CD8-positive, alpha-beta memory T cell (primary cell): Measurements from ENCODE around the gene ZNF433. TPM values are rescaled to one million over a fixed set of nuclear protein-coding genes. Genes with fewer than 3 reads are reported as not detected.

Experiments
- CTCF ChIA-PET: fragments of 350-600 bp; sonication (Branson Sonifier 250); formaldehyde crosslinking; loops from one replicate; lab custom pipeline; 2021; ENCODE audit warnings: antibody characterized with exemption; lab: Charles Lee
- POLR2A ChIA-PET: fragments of 350-600 bp; sonication (Branson Sonifier 250); formaldehyde crosslinking; loops from one replicate; lab custom pipeline; 2021; ENCODE audit warnings: antibody characterized with exemption; lab: Charles Lee
- DNase-seq, 5 donors: peaks; one replicate each; pipeline versions ENCODE4 v3.0.0 to v3.0.0-alpha.2; 2020 to 2022; ENCODE audit warnings: mixed read lengths in 1 of 5
- H3K27ac ChIP-seq: one replicate; pipeline ENCODE4 v1.7.0; 2013; ENCODE audit warnings: low read depth, mild to moderate bottlenecking, low read length, moderate library complexity
- H3K27me3 ChIP-seq: 2 replicates; pipeline ENCODE4 v1.7.0; 2013; ENCODE audit warnings: low read length, mild to moderate bottlenecking; ENCODE audit not compliant: insufficient read depth, poor library complexity, severe bottlenecking
- H3K36me3 ChIP-seq: 2 replicates; pipeline ENCODE4 v1.7.0; 2013; ENCODE audit warnings: mild to moderate bottlenecking, low read length, moderate library complexity; ENCODE audit not compliant: insufficient read depth
- H3K4me1 ChIP-seq: 2 replicates; pipeline ENCODE4 v1.7.0; 2013; ENCODE audit warnings: mild to moderate bottlenecking, low read length, moderate library complexity; ENCODE audit not compliant: insufficient read depth
- H3K4me3 ChIP-seq: 2 replicates; pipeline ENCODE4 v1.7.0; 2013; ENCODE audit warnings: mild to moderate bottlenecking, low read length
- H3K9me3 ChIP-seq: 2 replicates; pipeline ENCODE4 v1.7.0; 2013; ENCODE audit warnings: mild to moderate bottlenecking, low read length
- H3K27ac Mint-ChIP-seq, 8 donors: one replicate each; pipeline ENCODE4 v1.8.0; 2020 to 2021; ENCODE audit warnings: mixed read lengths in 8 of 8, mild to moderate bottlenecking in 6 of 8, inconsistent platforms in 3 of 8, moderate library complexity in 3 of 8
- H3K27me3 Mint-ChIP-seq, 2 donors: one replicate each; pipeline ENCODE4 v1.8.0; 2020 to 2021; ENCODE audit warnings: mixed read lengths in 2 of 2, mild to moderate bottlenecking in 1 of 2, moderate library complexity in 1 of 2
- H3K36me3 Mint-ChIP-seq, 3 donors: one replicate each; pipeline ENCODE4 v1.8.0; 2020 to 2021; ENCODE audit warnings: mixed read lengths in 3 of 3, inconsistent platforms in 1 of 3, mild to moderate bottlenecking in 1 of 3
- H3K4me1 Mint-ChIP-seq, 3 donors: one replicate each; pipeline ENCODE4 v1.8.0; 2020 to 2021; ENCODE audit warnings: mixed read lengths in 3 of 3, inconsistent platforms in 1 of 3, mild to moderate bottlenecking in 1 of 3
- H3K4me3 Mint-ChIP-seq, 7 donors: one replicate each; pipeline ENCODE4 v1.8.0; 2020 to 2021; ENCODE audit warnings: mixed read lengths in 7 of 7, mild to moderate bottlenecking in 6 of 7, moderate library complexity in 4 of 7, inconsistent platforms in 2 of 7
- H3K9me3 Mint-ChIP-seq, 5 donors: one replicate each; pipeline ENCODE4 v1.8.0; 2020 to 2022; ENCODE audit warnings: mixed read lengths in 5 of 5, mild to moderate bottlenecking in 3 of 5, moderate library complexity in 2 of 5, inconsistent platforms in 1 of 5
- polyA plus RNA-seq: library from polyadenylated mRNA; unstranded; fragments of 300-500 nt; fragmentation: Illumina TruSeq; gene quantifications from one replicate; pipeline ENCODE4 v1.2.3, GENCODE V29; 2021
- total RNA-seq, 2 experiments: library from RNA; stranded (reverse); gene quantifications; one replicate each; pipeline ENCODE4 v1.2.3, GENCODE V29; 2021

ZNF433 gene
- total and polyA plus RNA-seq, 3 experiments from 2014 or later = 0.35 to 3.2 (median 0.58) TPM

DNA sequence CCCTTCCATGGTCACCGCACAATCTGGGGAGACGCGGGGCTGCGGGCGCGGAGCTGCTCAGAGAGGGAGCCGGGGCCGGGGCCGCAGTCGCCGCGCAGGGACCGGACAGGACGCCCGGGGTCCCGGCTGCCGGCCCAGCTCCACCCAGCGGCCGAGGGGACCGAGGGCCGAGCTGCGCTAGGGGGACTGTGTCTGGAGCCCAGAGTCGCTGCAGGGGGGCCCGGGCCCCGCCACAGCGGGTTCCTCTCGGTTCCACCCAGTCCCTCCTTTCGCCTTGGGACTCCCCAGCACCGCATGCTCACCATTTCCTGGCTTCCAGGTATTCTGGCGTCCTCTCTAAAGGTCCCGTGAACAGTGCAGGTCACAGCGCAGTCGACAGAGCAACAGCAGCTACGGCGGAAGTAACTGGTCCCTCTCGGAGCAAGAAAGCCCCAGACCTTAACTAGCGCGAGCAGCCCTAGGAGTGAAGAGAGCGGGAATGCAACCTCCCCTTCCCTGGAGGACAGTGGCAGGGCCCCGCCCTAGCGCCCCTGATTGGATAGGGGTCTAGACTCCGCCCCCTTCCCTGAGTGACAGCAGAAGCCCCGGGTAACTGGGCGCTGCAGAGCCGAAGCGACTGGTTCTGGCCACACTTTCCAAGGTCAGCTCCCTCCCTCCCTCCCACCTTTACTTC, 17.2 kb upstream of the ZNF433 start, which contains the start of gene ZNF878:
Gene ZNF878, minus strand, starts transcription at position 465 of the 673 bp plus-strand sequence. Its CDS starts 160 bp downstream, at position 305.
- POLR2A ChIA-PET = interaction anchor here (0.6 kb wide), 1 partner anchor 13 kb away, joined by 5 read pairs; no protein-coding TSS in a partner anchor
- H3K4me1 Mint-ChIP-seq = peaks cover 13 to 17% (median 16%) of the 10 kb centered on the region in 3 donors
- no peaks in the 10 kb centered on the region for H3K27me3 ChIP-seq
- peaks cover 0 to 24% (median 7%) of the 10 kb centered on the region in 5 donors for H3K9me3 Mint-ChIP-seq
- peak; percentile 12 to 54 (median 35) for DNase-seq
- H3K9me3 ChIP-seq = no peaks in the 10 kb centered on the region
- no peaks in the 10 kb centered on the region for H3K4me1 ChIP-seq
- peak within 1 kb of the TSS; percentile 54 for H3K4me3 ChIP-seq
- no peaks in the 10 kb centered on the region for H3K36me3 ChIP-seq
- CTCF ChIA-PET = interaction anchor here (0.9 to 1.5 kb wide), 3 partner anchors 9 to 255 kb away, joined by 3 read pairs; no protein-coding TSS in a partner anchor
- H3K27ac ChIP-seq = no peak within 1 kb of the TSS
- peak within 1 kb of the TSS; percentile 84 to 90 (median 86) for H3K4me3 Mint-ChIP-seq
- peaks cover 0 to 4% (median 2%) of the 10 kb centered on the region in 3 donors for H3K36me3 Mint-ChIP-seq
- H3K27me3 Mint-ChIP-seq = peaks cover 9 to 19% of the 10 kb centered on the region in 2 donors
- H3K27ac Mint-ChIP-seq = peak within 1 kb of the TSS in 4 of 8 donors; percentile 15 to 75 (median 44)

DNA sequence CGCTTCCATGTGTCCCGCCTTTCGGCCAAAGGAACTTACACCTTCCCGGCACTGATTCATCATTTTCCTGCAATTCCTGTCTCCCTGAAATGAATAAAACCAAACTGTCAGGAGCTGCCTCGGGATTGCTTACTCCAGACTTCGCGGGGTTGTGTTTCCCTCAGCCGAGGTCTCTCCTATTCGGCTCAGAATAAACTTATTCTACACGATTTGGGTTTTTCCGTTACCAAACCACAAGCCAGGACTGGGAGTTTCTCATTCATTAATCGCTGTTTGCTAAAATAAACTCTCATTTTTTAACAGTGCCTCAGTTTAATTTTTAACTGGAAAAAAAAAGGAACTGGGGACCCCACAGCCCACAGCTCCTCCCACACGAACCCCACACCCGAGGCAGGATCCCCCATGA, 16.6 kb upstream of the ZNF433 start:
- Mint-ChIP-seq H3K36me3 (peaks cover 0 to 7% (median 2%) of the 10 kb centered on the region in 3 donors), H3K4me3 (peak overlapping the region; percentile 61 to 84 (median 80)), H3K27ac (peak overlapping the region in 2 of 8 donors; percentile 47 to 55), H3K27me3 (peaks cover 8 to 20% of the 10 kb centered on the region in 2 donors), H3K4me1 (peaks cover 13 to 17% (median 16%) of the 10 kb centered on the region in 3 donors), H3K9me3 (peaks cover 0 to 25% (median 10%) of the 10 kb centered on the region in 5 donors)
- no peak overlapping the region for H3K27ac ChIP-seq
- H3K27me3 ChIP-seq = no peaks in the 10 kb centered on the region
- peak in 1 of 5 donors; percentile 9 for DNase-seq
- ChIA-PET CTCF (interaction anchor here (0.6 to 1.5 kb wide), 4 partner anchors 9 to 254 kb away, joined by 3 read pairs; no protein-coding TSS in a partner anchor), POLR2A (no interaction called here)
- no peaks in the 10 kb centered on the region for H3K9me3 ChIP-seq
- H3K36me3 ChIP-seq = no peaks in the 10 kb centered on the region
- H3K4me3 ChIP-seq = peak overlapping the region; percentile 54
- H3K4me1 ChIP-seq = no peaks in the 10 kb centered on the region

DNA sequence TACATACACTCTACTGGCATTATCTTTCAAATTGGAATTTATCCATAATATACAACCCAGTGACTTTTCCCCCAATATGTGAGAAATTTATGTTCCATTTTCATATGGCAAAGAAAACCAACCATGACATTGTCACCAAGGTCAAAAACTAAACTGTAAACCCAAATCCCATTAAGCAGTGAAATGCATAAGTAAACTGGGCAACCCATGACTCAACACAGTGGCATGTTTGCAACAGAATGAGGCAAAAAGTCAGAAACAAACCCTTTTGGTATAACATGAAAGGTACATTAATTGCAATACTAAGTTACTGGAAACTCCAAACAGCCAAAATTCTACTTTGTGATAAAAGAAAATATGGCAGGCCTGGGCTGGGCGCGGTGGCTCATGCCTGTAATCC, 12.4 kb upstream of the ZNF433 start:
- no peak overlapping the region for H3K4me3 Mint-ChIP-seq
- peaks cover 8 to 9% of the 10 kb centered on the region in 2 donors for H3K27me3 Mint-ChIP-seq
- DNase-seq = no peak
- peaks cover 7 to 23% (median 18%) of the 10 kb centered on the region in 3 donors for H3K36me3 Mint-ChIP-seq
- H3K27me3 ChIP-seq = no peaks in the 10 kb centered on the region
- POLR2A ChIA-PET = no interaction called here
- no peaks in the 10 kb centered on the region for H3K36me3 ChIP-seq
- no peak overlapping the region for H3K4me3 ChIP-seq
- H3K4me1 ChIP-seq = no peaks in the 10 kb centered on the region
- H3K27ac Mint-ChIP-seq = no peak overlapping the region
- H3K9me3 Mint-ChIP-seq = peaks cover 13 to 54% (median 41%) of the 10 kb centered on the region in 5 donors
- CTCF ChIA-PET = no interaction called here
- no peak overlapping the region for H3K27ac ChIP-seq
- peaks cover 12% of the 10 kb centered on the region for H3K9me3 ChIP-seq
- H3K4me1 Mint-ChIP-seq = peaks cover 8 to 10% (median 9%) of the 10 kb centered on the region in 3 donors

DNA sequence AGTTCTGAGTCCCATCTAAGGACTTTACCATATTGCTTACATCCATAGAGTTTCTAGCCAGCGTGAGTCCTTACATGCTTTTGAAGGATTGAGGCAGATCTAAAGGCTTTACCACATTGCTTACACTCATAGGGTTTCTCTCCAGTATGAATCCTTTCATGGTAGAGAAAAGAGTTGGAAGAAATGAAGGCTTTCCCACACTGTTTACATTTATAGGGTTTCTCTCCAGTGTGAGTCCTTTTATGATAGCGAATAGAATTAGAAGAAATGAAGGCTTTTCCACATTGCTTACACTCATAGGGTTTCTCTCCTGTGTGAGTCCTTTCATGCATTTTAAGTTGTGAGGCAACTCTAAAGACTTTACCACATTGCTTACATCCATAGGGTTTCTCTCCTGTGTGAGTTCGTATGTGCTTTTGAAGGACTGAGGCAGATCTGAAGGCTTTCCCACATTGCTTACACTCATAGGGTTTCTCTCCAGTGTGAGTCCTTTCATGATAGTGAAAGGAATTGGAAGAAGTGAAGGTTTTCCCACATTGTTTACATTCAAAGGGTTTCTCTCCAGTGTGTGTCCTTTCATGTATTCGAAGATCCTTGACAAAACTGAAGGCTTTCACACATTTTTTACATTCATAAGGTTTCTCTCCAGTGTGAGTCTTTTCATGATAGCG, 8.4 kb upstream of the ZNF433 start:
- peaks cover 6 to 35% (median 25%) of the 10 kb centered on the region in 3 donors for H3K36me3 Mint-ChIP-seq
- peaks cover 16% of the 10 kb centered on the region for H3K9me3 ChIP-seq

DNA sequence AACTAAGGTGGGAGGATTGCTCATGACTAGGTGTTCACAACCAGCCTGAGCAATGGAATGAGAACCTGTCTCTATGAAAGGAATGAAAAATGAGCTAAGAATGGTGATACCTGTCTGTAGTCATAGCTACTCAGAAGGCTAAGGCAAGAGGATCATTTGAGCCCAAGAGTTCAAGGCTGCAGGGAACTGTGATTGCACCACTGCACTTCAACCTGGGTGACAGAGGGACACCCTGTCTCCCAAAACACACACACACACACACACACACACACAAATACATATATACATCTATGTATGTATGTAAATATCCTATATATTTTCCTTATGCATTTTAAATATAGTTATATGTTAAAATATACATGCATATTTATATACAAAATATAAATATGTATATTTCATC, 7.4 kb upstream of the ZNF433 start:
- CTCF ChIA-PET = no interaction called here
- H3K9me3 ChIP-seq = peaks cover 16% of the 10 kb centered on the region
- POLR2A ChIA-PET = no interaction called here

More for the DNA sequence above, 8.4 kb upstream of the ZNF433 start:
- Histone ChIP-seq H3K36me3 (no peaks in the 10 kb centered on the region), H3K4me1 (no peaks in the 10 kb centered on the region), H3K27me3 (no peaks in the 10 kb centered on the region), H3K27ac (no peak overlapping the region), H3K4me3 (no peak overlapping the region)
- Mint-ChIP-seq H3K27ac (no peak overlapping the region), H3K4me1 (no peaks in the 10 kb centered on the region), H3K9me3 (peaks cover 19 to 64% (median 51%) of the 10 kb centered on the region in 5 donors), H3K4me3 (no peak overlapping the region), H3K27me3 (peaks cover 0 to 4% of the 10 kb centered on the region in 2 donors)
- ChIA-PET CTCF (no interaction called here), POLR2A (no interaction called here)
- no peak for DNase-seq

DNA sequence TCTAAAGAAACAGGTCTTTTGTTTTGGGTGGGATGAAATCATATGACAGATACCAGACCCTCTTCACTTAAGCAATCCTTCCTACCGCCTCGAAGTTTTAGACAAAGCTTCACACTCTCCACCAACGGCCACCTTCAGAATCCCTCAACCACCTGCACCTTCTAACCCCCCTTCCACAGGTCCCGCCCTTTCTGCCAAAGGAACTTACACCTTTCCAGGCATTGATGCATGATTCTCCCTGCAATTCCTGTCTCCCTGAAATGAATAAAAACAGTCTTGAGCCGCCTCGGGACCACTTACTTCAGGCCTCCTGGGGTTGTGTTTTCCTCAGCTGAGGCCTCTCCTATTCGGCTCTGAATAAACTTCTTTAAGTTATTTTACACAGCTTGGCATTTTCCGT, 859 bp downstream of the ZNF433 start:
- CTCF ChIA-PET = interaction anchor here (1.4 kb wide), 1 partner anchor 111 kb away, joined by 4 read pairs; no protein-coding TSS in a partner anchor

More for the DNA sequence above, 7.4 kb upstream of the ZNF433 start:
- H3K9me3 Mint-ChIP-seq = peaks cover 19 to 60% (median 47%) of the 10 kb centered on the region in 5 donors
- Histone ChIP-seq H3K4me3 (no peak overlapping the region), H3K27ac (no peak overlapping the region), H3K36me3 (no peaks in the 10 kb centered on the region), H3K4me1 (no peaks in the 10 kb centered on the region), H3K27me3 (no peaks in the 10 kb centered on the region)
- H3K4me1 Mint-ChIP-seq = no peaks in the 10 kb centered on the region
- DNase-seq = no peak
- H3K4me3 Mint-ChIP-seq = no peak overlapping the region
- H3K36me3 Mint-ChIP-seq = peaks cover 6 to 36% (median 26%) of the 10 kb centered on the region in 3 donors
- peaks cover 0 to 4% of the 10 kb centered on the region in 2 donors for H3K27me3 Mint-ChIP-seq
- H3K27ac Mint-ChIP-seq = no peak overlapping the region

DNA sequence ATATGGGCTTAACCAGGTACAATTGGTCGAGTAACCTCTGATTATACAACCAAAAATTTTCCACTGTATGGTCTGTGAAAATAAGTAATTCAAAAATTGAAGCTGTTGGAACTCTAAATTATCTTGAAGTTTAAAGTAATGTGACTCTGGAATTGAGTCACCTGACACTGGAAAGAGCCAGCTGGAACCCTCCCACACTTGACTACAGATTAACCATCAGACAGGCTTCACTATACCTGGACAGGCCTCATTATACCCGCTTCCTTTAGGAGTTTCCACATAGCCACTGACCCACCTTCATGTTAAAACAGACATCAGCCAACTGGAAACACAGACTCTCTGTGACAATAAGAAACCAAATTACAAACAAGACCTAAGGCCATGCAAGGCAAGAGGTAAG, 1.3 kb downstream of the ZNF433 start:
- Histone ChIP-seq H3K27ac (no peak overlapping the region), H3K4me3 (no peak overlapping the region), H3K9me3 (no peaks in the 10 kb centered on the region), H3K36me3 (no peaks in the 10 kb centered on the region), H3K4me1 (no peaks in the 10 kb centered on the region), H3K27me3 (no peaks in the 10 kb centered on the region)
- Mint-ChIP-seq H3K4me1 (peaks cover 5 to 17% (median 7%) of the 10 kb centered on the region in 3 donors), H3K27me3 (peaks cover 8 to 13% of the 10 kb centered on the region in 2 donors), H3K27ac (peak overlapping the region in 3 of 8 donors; percentile 4 to 26 (median 23)), H3K9me3 (peaks cover 0 to 56% (median 34%) of the 10 kb centered on the region in 5 donors), H3K36me3 (peaks cover 0 to 28% (median 2%) of the 10 kb centered on the region in 3 donors), H3K4me3 (peak overlapping the region; percentile 15 to 83 (median 68))
- DNase-seq = no peak
- ChIA-PET CTCF (no interaction called here), POLR2A (no interaction called here)

More for the DNA sequence above, 859 bp downstream of the ZNF433 start:
- H3K4me1 ChIP-seq = no peaks in the 10 kb centered on the region
- no peak for DNase-seq
- Mint-ChIP-seq H3K27me3 (peaks cover 8 to 13% of the 10 kb centered on the region in 2 donors), H3K4me3 (peak overlapping the region; percentile 15 to 83 (median 68)), H3K36me3 (peaks cover 0 to 28% (median 2%) of the 10 kb centered on the region in 3 donors), H3K9me3 (peaks cover 0 to 57% (median 33%) of the 10 kb centered on the region in 5 donors), H3K27ac (peak overlapping the region in 4 of 8 donors; percentile 4 to 26 (median 16)), H3K4me1 (peaks cover 5 to 17% (median 7%) of the 10 kb centered on the region in 3 donors)
- H3K27ac ChIP-seq = no peak overlapping the region
- H3K36me3 ChIP-seq = no peaks in the 10 kb centered on the region
- no peaks in the 10 kb centered on the region for H3K27me3 ChIP-seq
- POLR2A ChIA-PET = no interaction called here
- no peak overlapping the region for H3K4me3 ChIP-seq
- H3K9me3 ChIP-seq = no peaks in the 10 kb centered on the region
